Measurements from ENCODE around the gene IP6K3. TPM values are rescaled to one million over a fixed set of nuclear protein-coding genes. Genes with fewer than 3 reads are reported as not detected.

The IP6K3 gene
- total RNA-seq, 5 donors from 2014 or later (not counting 1 experiment from before 2014, with no cell fraction given) = not detected

- Mint-ChIP-seq H3K9me3 (no peaks in the 10 kb centered on the region), H3K27ac (no peak overlapping the region), H3K4me1 (peaks cover 0 to 9% (median 0%) of the 10 kb centered on the region in 3 donors), H3K4me3 (no peak overlapping the region), H3K27me3 (peaks cover 8% of the 10 kb centered on the region in 2 donors), H3K36me3 (no peaks in the 10 kb centered on the region)
- WGBS (ENCODE audit: insufficient coverage) = 69% methylated on average over 7 of the region's 11 CpGs
- Histone ChIP-seq H3K9me3 (no peaks in the 10 kb centered on the region), H3K4me3 (ENCODE audit: control insufficient read depth in 1 of 2, extremely low read depth in 1 of 2, low read length in 1 of 2) (no peak overlapping the region), H3K4me1 (ENCODE audit: control insufficient read depth in 1 of 2, extremely low read depth in 1 of 2, insufficient read depth in 2 of 2, low read length in 2 of 2) (no peaks in the 10 kb centered on the region), H3K36me3 (ENCODE audit: control insufficient read depth in 2 of 2, extremely low read depth in 1 of 2, insufficient read depth in 1 of 2, low read length in 1 of 2) (no peaks in the 10 kb centered on the region), H3K27ac (ENCODE audit: low read length) (no peak overlapping the region), H3K27me3 (replicated peaks in 1 of 2; ENCODE audit: control insufficient read depth in 2 of 2, extremely low read depth in 1 of 2, insufficient read depth in 2 of 2, low read length in 1 of 2) (peaks cover 0 to 24% of the 10 kb centered on the region in 2 experiments)
- ATAC-seq (replicated peaks in 1 of 4) (no peak), DNase-seq (no peak)
- CTCF ChIA-PET = no interaction called here
- POLR2A ChIA-PET = no interaction called here
These were observed 3.7 kb upstream of the IP6K3 start for GRCh38 chr6:33750244-33750991.

DNA sequence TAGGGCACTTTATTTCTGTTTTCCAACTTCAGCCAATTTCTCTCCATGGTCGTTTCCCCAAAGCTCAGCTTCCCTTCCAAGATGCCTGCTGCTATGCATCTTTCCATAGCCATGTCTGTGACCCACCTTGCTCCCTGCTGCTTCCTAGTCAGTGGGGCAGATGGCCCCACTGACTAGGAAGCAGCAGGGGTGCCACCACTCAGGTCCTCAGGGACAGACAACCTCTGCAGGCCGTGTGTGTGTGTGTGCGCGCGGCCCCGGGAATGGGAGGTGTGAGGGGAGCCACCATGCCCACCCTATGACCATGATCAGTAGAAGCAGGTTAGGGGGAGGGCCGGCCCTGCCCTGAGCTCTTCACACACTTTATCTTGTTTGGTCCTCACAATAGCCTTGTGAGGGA is 2.7 kb upstream of the IP6K3 start:
- Mint-ChIP-seq H3K4me3 (no peak overlapping the region), H3K27me3 (peaks cover 8% of the 10 kb centered on the region in 2 donors), H3K9me3 (no peaks in the 10 kb centered on the region), H3K27ac (no peak overlapping the region), H3K4me1 (peaks cover 0 to 11% (median 0%) of the 10 kb centered on the region in 3 donors), H3K36me3 (no peaks in the 10 kb centered on the region)
- H3K9me3 ChIP-seq = no peaks in the 10 kb centered on the region
- ChIA-PET POLR2A (no interaction called here), CTCF (interaction anchor here in 1 of 2 donors (0.6 kb wide), 1 partner anchor 38 kb away, joined by 3 read pairs; the partner anchor contains the start of gene UQCC2)
- 42% methylated on average over 2 of the region's 7 CpGs for WGBS (ENCODE audit: insufficient coverage)
- DNase-seq = no peak
- ATAC-seq (replicated peaks in 1 of 4) = no peak
- H3K36me3 ChIP-seq (ENCODE audit: control insufficient read depth in 2 of 2, extremely low read depth in 1 of 2, insufficient read depth in 1 of 2, low read length in 1 of 2) = no peaks in the 10 kb centered on the region
- no peak overlapping the region for H3K4me3 ChIP-seq (ENCODE audit: control insufficient read depth in 1 of 2, extremely low read depth in 1 of 2, low read length in 1 of 2)
- H3K4me1 ChIP-seq (ENCODE audit: control insufficient read depth in 1 of 2, extremely low read depth in 1 of 2, insufficient read depth in 2 of 2, low read length in 2 of 2) = peaks cover 0 to 2% of the 10 kb centered on the region in 2 experiments
- peaks cover 0 to 25% of the 10 kb centered on the region in 2 experiments for H3K27me3 ChIP-seq (replicated peaks in 1 of 2; ENCODE audit: control insufficient read depth in 2 of 2, extremely low read depth in 1 of 2, insufficient read depth in 2 of 2, low read length in 1 of 2)
- no peak overlapping the region for H3K27ac ChIP-seq (ENCODE audit: low read length)

- Mint-ChIP-seq H3K36me3 (no peaks in the 10 kb centered on the region), H3K9me3 (no peaks in the 10 kb centered on the region), H3K27me3 (peaks cover 8 to 10% of the 10 kb centered on the region in 2 donors), H3K4me3 (no peak overlapping the region), H3K27ac (no peak overlapping the region), H3K4me1 (peaks cover 2 to 15% (median 3%) of the 10 kb centered on the region in 3 donors)
- H3K27me3 ChIP-seq (replicated peaks in 1 of 2; ENCODE audit: control insufficient read depth in 2 of 2, extremely low read depth in 1 of 2, insufficient read depth in 2 of 2, low read length in 1 of 2) = peaks cover 0 to 29% of the 10 kb centered on the region in 2 experiments
- H3K4me1 ChIP-seq (ENCODE audit: control insufficient read depth in 1 of 2, extremely low read depth in 1 of 2, insufficient read depth in 2 of 2, low read length in 2 of 2) = peaks cover 0 to 6% of the 10 kb centered on the region in 2 experiments
- ATAC-seq (replicated peaks in 1 of 4) (no peak), DNase-seq (no peak)
- ChIA-PET POLR2A (no interaction called here), CTCF (no interaction called here)
- H3K27ac ChIP-seq (ENCODE audit: low read length) = no peak overlapping the region
- no CpG with 5 or more reads among the region's 4 CpGs for WGBS (ENCODE audit: insufficient coverage)
- no peak overlapping the region for H3K4me3 ChIP-seq (ENCODE audit: control insufficient read depth in 1 of 2, extremely low read depth in 1 of 2, low read length in 1 of 2)
- H3K36me3 ChIP-seq (ENCODE audit: control insufficient read depth in 2 of 2, extremely low read depth in 1 of 2, insufficient read depth in 1 of 2, low read length in 1 of 2) = no peaks in the 10 kb centered on the region
- H3K9me3 ChIP-seq = no peaks in the 10 kb centered on the region
These were observed 2.1 kb upstream of the IP6K3 start for GRCh38 chr6:33748841-33749240.

GRCh38 chr6:33747823-33748222 is 1.1 kb upstream of the IP6K3 start:
- H3K27ac ChIP-seq (ENCODE audit: low read length) = no peak overlapping the region
- Mint-ChIP-seq H3K36me3 (no peaks in the 10 kb centered on the region), H3K27ac (no peak overlapping the region), H3K4me1 (peaks cover 2 to 15% (median 3%) of the 10 kb centered on the region in 3 donors), H3K27me3 (peaks cover 10 to 18% of the 10 kb centered on the region in 2 donors), H3K9me3 (no peaks in the 10 kb centered on the region), H3K4me3 (no peak overlapping the region)
- no peaks in the 10 kb centered on the region for H3K36me3 ChIP-seq (ENCODE audit: control insufficient read depth in 2 of 2, extremely low read depth in 1 of 2, insufficient read depth in 1 of 2, low read length in 1 of 2)
- ChIA-PET CTCF (no interaction called here), POLR2A (no interaction called here)
- peaks cover 0 to 35% of the 10 kb centered on the region in 2 experiments for H3K27me3 ChIP-seq (replicated peaks in 1 of 2; ENCODE audit: control insufficient read depth in 2 of 2, extremely low read depth in 1 of 2, insufficient read depth in 2 of 2, low read length in 1 of 2)
- DNase-seq (no peak), ATAC-seq (replicated peaks in 1 of 4) (no peak)
- WGBS (ENCODE audit: insufficient coverage) = 72% methylated on average over 5 of the region's 5 CpGs
- no peak overlapping the region for H3K4me3 ChIP-seq (ENCODE audit: control insufficient read depth in 1 of 2, extremely low read depth in 1 of 2, low read length in 1 of 2)
- H3K9me3 ChIP-seq = no peaks in the 10 kb centered on the region
- H3K4me1 ChIP-seq (ENCODE audit: control insufficient read depth in 1 of 2, extremely low read depth in 1 of 2, insufficient read depth in 2 of 2, low read length in 2 of 2) = peaks cover 0 to 6% of the 10 kb centered on the region in 2 experiments

- DNase-seq (no peak), ATAC-seq (replicated peaks in 1 of 4) (no peak)
- ChIA-PET CTCF (interaction anchor here in 1 of 2 donors (0.6 kb wide), 1 partner anchor 234 kb away, joined by 4 read pairs; no protein-coding TSS in a partner anchor), POLR2A (no interaction called here)
- Histone ChIP-seq H3K27ac (ENCODE audit: low read length) (no peak overlapping the region), H3K4me1 (ENCODE audit: control insufficient read depth in 1 of 2, extremely low read depth in 1 of 2, insufficient read depth in 2 of 2, low read length in 2 of 2) (peaks cover 0 to 6% of the 10 kb centered on the region in 2 experiments), H3K4me3 (ENCODE audit: control insufficient read depth in 1 of 2, extremely low read depth in 1 of 2, low read length in 1 of 2) (no peak overlapping the region), H3K36me3 (ENCODE audit: control insufficient read depth in 2 of 2, extremely low read depth in 1 of 2, insufficient read depth in 1 of 2, low read length in 1 of 2) (no peaks in the 10 kb centered on the region), H3K27me3 (replicated peaks in 1 of 2; ENCODE audit: control insufficient read depth in 2 of 2, extremely low read depth in 1 of 2, insufficient read depth in 2 of 2, low read length in 1 of 2) (peaks cover 0 to 43% of the 10 kb centered on the region in 2 experiments), H3K9me3 (no peaks in the 10 kb centered on the region)
- Mint-ChIP-seq H3K36me3 (no peaks in the 10 kb centered on the region), H3K27ac (no peak overlapping the region), H3K9me3 (no peaks in the 10 kb centered on the region), H3K4me3 (no peak overlapping the region), H3K4me1 (peaks cover 2 to 15% (median 3%) of the 10 kb centered on the region in 3 donors), H3K27me3 (peaks cover 18 to 26% of the 10 kb centered on the region in 2 donors)
- 66% methylated on average over 7 of the region's 14 CpGs for WGBS (ENCODE audit: insufficient coverage)
These were observed 587 bp downstream of the IP6K3 start for GRCh38 chr6:33746036-33746600.

- Histone ChIP-seq H3K36me3 (ENCODE audit: control insufficient read depth in 2 of 2, extremely low read depth in 1 of 2, insufficient read depth in 1 of 2, low read length in 1 of 2) (no peaks in the 10 kb centered on the region), H3K27me3 (replicated peaks in 1 of 2; ENCODE audit: control insufficient read depth in 2 of 2, extremely low read depth in 1 of 2, insufficient read depth in 2 of 2, low read length in 1 of 2) (peaks cover 0 to 39% of the 10 kb centered on the region in 2 experiments), H3K9me3 (no peaks in the 10 kb centered on the region), H3K4me1 (ENCODE audit: control insufficient read depth in 1 of 2, extremely low read depth in 1 of 2, insufficient read depth in 2 of 2, low read length in 2 of 2) (peaks cover 0 to 6% of the 10 kb centered on the region in 2 experiments), H3K4me3 (ENCODE audit: control insufficient read depth in 1 of 2, extremely low read depth in 1 of 2, low read length in 1 of 2) (no peak overlapping the region), H3K27ac (ENCODE audit: low read length) (no peak overlapping the region)
- peaks cover 18 to 26% of the 10 kb centered on the region in 2 donors for H3K27me3 Mint-ChIP-seq
- no peak for ATAC-seq (replicated peaks in 1 of 4)
- WGBS (ENCODE audit: insufficient coverage) = 75% methylated on average over 1 of the region's 7 CpGs
- ChIA-PET POLR2A (no interaction called here), CTCF (no interaction called here)
- no peak for DNase-seq
- no peak overlapping the region for H3K27ac Mint-ChIP-seq
- H3K4me1 Mint-ChIP-seq = peaks cover 2 to 14% (median 3%) of the 10 kb centered on the region in 3 donors
- H3K9me3 Mint-ChIP-seq = no peaks in the 10 kb centered on the region
- no peaks in the 10 kb centered on the region for H3K36me3 Mint-ChIP-seq
- no peak overlapping the region for H3K4me3 Mint-ChIP-seq
These were observed 1.2 kb downstream of the IP6K3 start for GRCh38 chr6:33745548-33745947.
